RWPE1 (cell line): ENCODE measurements around the gene TSPAN9.

Experiments
- CTCF ChIA-PET: fragments of 350-600 bp; sonication (Branson Sonifier 250); formaldehyde crosslinking; extraction: SDS; loops from one replicate; lab custom pipeline; 2021; lab: Yijun Ruan, JAX
- POLR2A ChIA-PET: fragments of 400-600 bp; formaldehyde crosslinking; extraction: SDS; loops from one replicate; lab custom pipeline; 2020; ENCODE audit warnings: antibody characterized with exemption; ENCODE audit not compliant: low non-redundant PET; lab: Yijun Ruan, JAX
- DNase-seq: peaks from one replicate; pipeline ENCODE4 v3.0.0; 2012; ENCODE audit warnings: low spot score
- H3K27ac ChIP-seq: fragments of 450-650 bp; 2 replicates; pipeline ENCODE4 v1.5.1; 2017
- TF ChIP-seq, protein P1 (sequence below): fragments of 450-650 bp; conservative IDR thresholded peaks from 2 replicates; pipeline ENCODE4 v1.5.1; 2017; ENCODE audit warnings: low read depth, mild to moderate bottlenecking

The TSPAN9 gene

GRCh38 chr12:3076730-3077571 is at the start of gene TSPAN9:
Gene TSPAN9, plus strand, starts transcription at chr12:3077379. Its CDS starts 123,815 bp downstream, at chr12:3201194.
- ChIA-PET CTCF (interaction anchor here (0.5 to 1.1 kb wide), 2 partner anchors 39 to 199 kb away, joined by 3 to 4 read pairs; no protein-coding TSS in a partner anchor), POLR2A (interaction anchor here (1.1 kb wide), 1 partner anchor 46 kb away, joined by 4 read pairs; no protein-coding TSS in a partner anchor)
- TF ChIP-seq, protein P1, sequence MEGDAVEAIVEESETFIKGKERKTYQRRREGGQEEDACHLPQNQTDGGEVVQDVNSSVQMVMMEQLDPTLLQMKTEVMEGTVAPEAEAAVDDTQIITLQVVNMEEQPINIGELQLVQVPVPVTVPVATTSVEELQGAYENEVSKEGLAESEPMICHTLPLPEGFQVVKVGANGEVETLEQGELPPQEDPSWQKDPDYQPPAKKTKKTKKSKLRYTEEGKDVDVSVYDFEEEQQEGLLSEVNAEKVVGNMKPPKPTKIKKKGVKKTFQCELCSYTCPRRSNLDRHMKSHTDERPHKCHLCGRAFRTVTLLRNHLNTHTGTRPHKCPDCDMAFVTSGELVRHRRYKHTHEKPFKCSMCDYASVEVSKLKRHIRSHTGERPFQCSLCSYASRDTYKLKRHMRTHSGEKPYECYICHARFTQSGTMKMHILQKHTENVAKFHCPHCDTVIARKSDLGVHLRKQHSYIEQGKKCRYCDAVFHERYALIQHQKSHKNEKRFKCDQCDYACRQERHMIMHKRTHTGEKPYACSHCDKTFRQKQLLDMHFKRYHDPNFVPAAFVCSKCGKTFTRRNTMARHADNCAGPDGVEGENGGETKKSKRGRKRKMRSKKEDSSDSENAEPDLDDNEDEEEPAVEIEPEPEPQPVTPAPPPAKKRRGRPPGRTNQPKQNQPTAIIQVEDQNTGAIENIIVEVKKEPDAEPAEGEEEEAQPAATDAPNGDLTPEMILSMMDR, result no peak
- H3K27ac ChIP-seq, result peak within 1 kb of the TSS; percentile 88
- DNase-seq, result peak; percentile 86

DNA sequence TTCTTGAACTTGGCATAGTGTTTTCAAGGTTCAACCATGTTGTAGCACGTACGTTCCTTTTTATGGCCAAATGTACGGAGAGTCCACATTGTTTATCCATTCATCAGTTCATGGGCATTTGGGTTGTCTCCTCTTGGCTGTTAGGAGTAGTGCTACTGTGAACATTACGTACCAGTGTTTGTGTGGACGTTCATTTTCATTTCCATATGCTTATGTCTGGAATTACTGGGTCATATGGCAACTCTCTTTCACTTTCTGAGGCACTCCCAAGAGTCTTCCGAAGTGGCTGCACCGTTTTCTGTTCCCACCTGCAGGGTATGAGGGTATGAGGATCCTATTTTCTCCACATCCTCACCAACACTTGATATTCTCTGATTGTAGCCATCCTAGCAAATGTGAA is 49.1 kb upstream of the TSPAN9 start:
- TF ChIP-seq, protein P1, result no peak
- DNase-seq, result no peak
- ChIA-PET POLR2A (no interaction called here), CTCF (no interaction called here)
- no peak overlapping the region for H3K27ac ChIP-seq

GRCh38 chr12:3030821-3031429 is 46.3 kb upstream of the TSPAN9 start:
- TF ChIP-seq, protein P1, result no peak
- no peak overlapping the region for H3K27ac ChIP-seq
- ChIA-PET POLR2A (no interaction called here), CTCF (no interaction called here)
- no peak for DNase-seq

DNA sequence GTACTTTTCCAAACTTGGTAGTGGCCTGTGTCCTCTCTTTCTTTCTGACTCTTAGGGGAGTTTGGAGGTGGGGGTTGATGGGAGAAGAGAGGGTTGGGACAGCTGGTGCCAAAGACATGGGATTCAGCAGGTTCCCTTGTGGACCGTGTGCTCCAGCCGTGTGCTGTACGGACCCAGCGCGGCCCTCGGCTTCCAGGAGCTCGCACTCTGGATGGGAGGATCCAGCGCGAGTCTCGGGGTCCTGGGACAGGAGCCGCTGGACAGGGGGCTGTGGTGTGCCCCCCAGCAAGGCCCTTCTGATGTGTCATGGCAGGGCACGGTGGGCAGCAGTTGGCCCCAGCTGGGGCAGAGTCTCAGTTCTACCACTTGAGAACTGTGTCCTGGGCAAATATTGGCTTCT is 45.0 kb upstream of the TSPAN9 start:
- no peak for DNase-seq
- ChIA-PET POLR2A (no interaction called here), CTCF (no interaction called here)
- no peak overlapping the region for H3K27ac ChIP-seq
- TF ChIP-seq, protein P1, result no peak

DNA sequence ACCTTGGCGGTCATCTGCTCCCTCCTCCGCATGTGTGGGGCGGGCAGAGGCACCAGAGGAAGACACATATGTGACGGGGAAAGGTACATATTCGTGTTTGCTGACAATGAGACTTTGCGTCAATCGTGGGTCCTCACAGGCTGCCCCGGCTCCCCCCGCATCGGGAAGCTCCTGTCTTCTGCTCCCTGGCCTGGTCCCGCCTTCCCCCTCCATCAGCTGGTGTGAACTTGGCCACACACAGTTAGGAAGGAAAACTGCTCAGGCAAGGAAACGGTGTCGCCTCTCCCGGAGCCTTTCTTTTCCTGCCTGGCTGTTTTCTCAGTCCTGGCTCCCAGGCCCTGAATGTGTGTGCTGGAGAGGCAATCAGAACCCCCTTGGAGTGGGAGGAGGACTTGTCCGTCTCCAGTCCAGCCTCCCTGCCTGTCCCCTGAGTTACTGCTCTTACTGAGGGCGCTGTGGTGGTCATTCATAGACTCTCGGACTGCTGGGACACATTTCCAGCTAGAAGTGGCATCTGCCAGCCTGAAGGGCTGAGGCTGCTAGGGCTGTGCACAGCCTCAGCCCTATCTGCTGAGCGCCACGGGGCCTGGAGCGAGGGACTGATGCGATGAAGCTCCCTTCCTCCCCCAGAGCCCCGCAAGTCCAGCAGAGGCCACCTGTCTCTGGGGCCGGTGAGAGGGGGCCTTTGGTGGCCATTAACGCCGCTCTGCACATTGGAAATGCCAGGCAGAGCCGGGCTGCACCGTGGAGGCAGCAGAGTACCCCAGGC is 44.2 kb upstream of the TSPAN9 start:
- ChIA-PET CTCF (interaction anchor here (0.6 kb wide), 1 partner anchor 10 kb away, joined by 3 read pairs; no protein-coding TSS in a partner anchor), POLR2A (no interaction called here)
- TF ChIP-seq, protein P1, result no peak
- DNase-seq, result no peak
- H3K27ac ChIP-seq, result no peak overlapping the region

GRCh38 chr12:3033539-3033867 is 43.7 kb upstream of the TSPAN9 start:
- TF ChIP-seq, protein P1, result no peak
- no peak overlapping the region for H3K27ac ChIP-seq
- ChIA-PET CTCF (interaction anchor here (0.6 kb wide), 1 partner anchor 11 kb away, joined by 3 read pairs; no protein-coding TSS in a partner anchor), POLR2A (no interaction called here)
- DNase-seq, result no peak
